Parathyroid adenoma (tissue), 2 donors: ENCODE data around the gene ATXN1L.

Source experiments
- H2AFZ ChIP-seq: fragments of 300-600 bp; sonication (generic); one replicate; pipeline ENCODE4 v1.7.0; 2017; ENCODE audit warnings: antibody characterized with exemption, mild to moderate bottlenecking
- H3K27ac ChIP-seq: fragments of 300-600 bp; sonication (generic); one replicate; pipeline ENCODE4 v1.7.0; 2017
- H3K27me3 ChIP-seq: fragments of 300-600 bp; sonication (generic); one replicate; pipeline ENCODE4 v1.7.0; 2017; ENCODE audit warnings: low read length; ENCODE audit not compliant: control insufficient read depth, insufficient read depth
- H3K36me3 ChIP-seq: fragments of 300-600 bp; sonication (generic); one replicate; pipeline ENCODE4 v1.7.0; 2017; ENCODE audit warnings: low read length; ENCODE audit not compliant: control insufficient read depth, insufficient read depth
- H3K4me1 ChIP-seq: fragments of 300-600 bp; sonication (generic); one replicate; pipeline ENCODE4 v1.7.0; 2017; ENCODE audit warnings: control low read depth
- H3K4me2 ChIP-seq: fragments of 300-600 bp; sonication (generic); one replicate; pipeline ENCODE4 v1.7.0; 2017; ENCODE audit warnings: low read length
- H3K4me3 ChIP-seq: fragments of 300-600 bp; sonication (generic); one replicate; pipeline ENCODE4 v1.7.0; 2017; ENCODE audit warnings: low read depth, low read length
- H3K79me2 ChIP-seq: fragments of 300-600 bp; sonication (generic); one replicate; pipeline ENCODE4 v1.7.0; 2017; ENCODE audit warnings: control low read depth
- H3K9ac ChIP-seq: fragments of 300-600 bp; sonication (generic); one replicate; pipeline ENCODE4 v1.7.0; 2017; ENCODE audit warnings: mild to moderate bottlenecking
- H3K9me3 ChIP-seq: fragments of 300-600 bp; sonication (generic); one replicate; pipeline ENCODE4 v1.7.0; 2017; ENCODE audit warnings: low read length; ENCODE audit not compliant: control insufficient read depth
- TF ChIP-seq, protein P1 (sequence below): fragments of 300-600 bp; sonication (generic); IDR thresholded peaks from one replicate; pipeline ENCODE4 v1.7.0; 2017; ENCODE audit warnings: antibody characterized with exemption, mild to moderate bottlenecking
- donor health status: primary hyperparathyroidism.

Gene ATXN1L, protein sequence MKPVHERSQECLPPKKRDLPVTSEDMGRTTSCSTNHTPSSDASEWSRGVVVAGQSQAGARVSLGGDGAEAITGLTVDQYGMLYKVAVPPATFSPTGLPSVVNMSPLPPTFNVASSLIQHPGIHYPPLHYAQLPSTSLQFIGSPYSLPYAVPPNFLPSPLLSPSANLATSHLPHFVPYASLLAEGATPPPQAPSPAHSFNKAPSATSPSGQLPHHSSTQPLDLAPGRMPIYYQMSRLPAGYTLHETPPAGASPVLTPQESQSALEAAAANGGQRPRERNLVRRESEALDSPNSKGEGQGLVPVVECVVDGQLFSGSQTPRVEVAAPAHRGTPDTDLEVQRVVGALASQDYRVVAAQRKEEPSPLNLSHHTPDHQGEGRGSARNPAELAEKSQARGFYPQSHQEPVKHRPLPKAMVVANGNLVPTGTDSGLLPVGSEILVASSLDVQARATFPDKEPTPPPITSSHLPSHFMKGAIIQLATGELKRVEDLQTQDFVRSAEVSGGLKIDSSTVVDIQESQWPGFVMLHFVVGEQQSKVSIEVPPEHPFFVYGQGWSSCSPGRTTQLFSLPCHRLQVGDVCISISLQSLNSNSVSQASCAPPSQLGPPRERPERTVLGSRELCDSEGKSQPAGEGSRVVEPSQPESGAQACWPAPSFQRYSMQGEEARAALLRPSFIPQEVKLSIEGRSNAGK

DNA sequence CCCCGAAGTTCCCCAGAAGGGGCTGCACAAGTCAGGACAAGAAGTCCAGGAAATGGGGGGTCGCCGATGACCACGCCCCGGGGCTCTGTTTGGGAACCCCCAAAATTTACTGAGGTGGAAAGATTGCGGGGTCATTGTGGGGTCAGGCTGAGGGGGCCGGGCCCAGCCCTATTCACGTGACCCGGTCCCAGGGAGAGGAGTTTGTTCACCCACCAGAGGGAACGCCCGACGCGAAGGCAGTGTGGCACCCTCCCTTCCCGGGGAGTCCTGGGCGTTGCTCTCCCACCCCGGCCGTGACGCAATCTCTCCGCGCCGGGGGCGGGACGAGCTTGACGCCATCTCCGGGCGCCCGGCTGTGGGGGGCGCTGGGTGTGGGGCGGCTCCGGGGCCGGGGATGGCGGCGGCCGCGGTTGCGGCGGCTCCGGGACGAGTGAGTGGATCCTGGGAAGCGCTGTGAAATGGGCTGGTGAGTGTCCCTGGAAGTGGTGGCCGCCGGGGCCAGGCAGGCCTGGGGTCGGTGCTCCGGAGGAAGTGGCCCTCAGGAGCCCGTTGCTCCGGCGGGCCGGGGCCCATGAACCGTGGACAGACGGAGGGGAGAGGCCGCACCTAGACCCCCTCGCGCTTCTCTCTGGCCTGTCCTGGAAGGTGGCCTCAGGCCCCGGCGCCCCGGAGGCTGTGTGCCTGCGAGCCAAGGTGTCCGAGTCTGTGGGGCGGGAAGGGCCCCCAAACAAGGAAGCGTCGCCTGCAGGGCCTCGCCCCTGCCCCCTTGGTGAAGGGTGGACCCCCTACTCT lies at the start of gene ATXN1L:
TSS of gene ATXN1L (plus strand) at position 338 of the 792 bp plus-strand sequence. CDS start 3,765 bp downstream, outside the sequence.
- Histone ChIP-seq H3K27ac (peak within 1 kb of the TSS; percentile 84), H3K79me2 (peaks cover 22% of the 10 kb centered on the region), H3K4me3 (peak within 1 kb of the TSS; percentile 90), H3K9ac (peak within 1 kb of the TSS; percentile 80), H3K4me2 (peak within 1 kb of the TSS; percentile 69), H3K36me3 (no peaks in the 10 kb centered on the region), H3K27me3 (no peaks in the 10 kb centered on the region), H2AFZ (peak within 1 kb of the TSS; percentile 98), H3K9me3 (no peaks in the 10 kb centered on the region), H3K4me1 (peaks cover 5% of the 10 kb centered on the region)
- TF ChIP-seq, protein P1, sequence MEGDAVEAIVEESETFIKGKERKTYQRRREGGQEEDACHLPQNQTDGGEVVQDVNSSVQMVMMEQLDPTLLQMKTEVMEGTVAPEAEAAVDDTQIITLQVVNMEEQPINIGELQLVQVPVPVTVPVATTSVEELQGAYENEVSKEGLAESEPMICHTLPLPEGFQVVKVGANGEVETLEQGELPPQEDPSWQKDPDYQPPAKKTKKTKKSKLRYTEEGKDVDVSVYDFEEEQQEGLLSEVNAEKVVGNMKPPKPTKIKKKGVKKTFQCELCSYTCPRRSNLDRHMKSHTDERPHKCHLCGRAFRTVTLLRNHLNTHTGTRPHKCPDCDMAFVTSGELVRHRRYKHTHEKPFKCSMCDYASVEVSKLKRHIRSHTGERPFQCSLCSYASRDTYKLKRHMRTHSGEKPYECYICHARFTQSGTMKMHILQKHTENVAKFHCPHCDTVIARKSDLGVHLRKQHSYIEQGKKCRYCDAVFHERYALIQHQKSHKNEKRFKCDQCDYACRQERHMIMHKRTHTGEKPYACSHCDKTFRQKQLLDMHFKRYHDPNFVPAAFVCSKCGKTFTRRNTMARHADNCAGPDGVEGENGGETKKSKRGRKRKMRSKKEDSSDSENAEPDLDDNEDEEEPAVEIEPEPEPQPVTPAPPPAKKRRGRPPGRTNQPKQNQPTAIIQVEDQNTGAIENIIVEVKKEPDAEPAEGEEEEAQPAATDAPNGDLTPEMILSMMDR = no peak

DNA sequence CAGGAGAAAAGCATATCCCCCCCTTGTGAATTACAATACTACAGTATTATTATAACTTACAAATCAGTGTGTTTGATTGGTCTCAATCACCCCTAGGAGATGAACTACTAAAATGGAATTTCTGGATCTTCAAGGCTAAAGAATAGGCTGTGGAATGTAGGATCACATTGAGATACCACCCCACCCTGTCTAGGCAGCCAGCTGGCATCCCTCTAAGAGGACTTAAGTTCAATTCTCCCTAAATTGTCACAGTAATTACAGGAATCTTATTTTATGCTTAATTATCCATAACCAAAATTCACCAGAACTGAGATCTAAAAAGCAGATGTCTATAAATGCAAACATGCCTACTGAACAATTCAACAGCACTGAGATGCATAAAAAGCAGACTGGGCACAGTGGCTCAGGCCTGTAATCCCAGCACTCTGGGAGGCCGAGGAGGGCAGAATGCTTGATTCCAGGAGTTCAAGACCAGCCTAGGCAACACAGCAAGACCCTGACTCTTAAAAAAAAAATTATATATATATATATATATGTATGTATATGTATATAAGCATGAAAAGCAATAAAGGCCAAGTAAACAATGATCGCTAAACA lies 49.2 kb upstream of the ATXN1L start:
- Histone ChIP-seq H3K9ac (no peak overlapping the region), H3K27me3 (no peaks in the 10 kb centered on the region), H3K4me1 (peaks cover 8% of the 10 kb centered on the region), H2AFZ (no peak overlapping the region), H3K27ac (no peak overlapping the region), H3K4me2 (no peak overlapping the region), H3K36me3 (no peaks in the 10 kb centered on the region), H3K79me2 (peaks cover 73% of the 10 kb centered on the region), H3K9me3 (no peaks in the 10 kb centered on the region), H3K4me3 (no peak overlapping the region)
- TF ChIP-seq, protein P1 = no peak

DNA sequence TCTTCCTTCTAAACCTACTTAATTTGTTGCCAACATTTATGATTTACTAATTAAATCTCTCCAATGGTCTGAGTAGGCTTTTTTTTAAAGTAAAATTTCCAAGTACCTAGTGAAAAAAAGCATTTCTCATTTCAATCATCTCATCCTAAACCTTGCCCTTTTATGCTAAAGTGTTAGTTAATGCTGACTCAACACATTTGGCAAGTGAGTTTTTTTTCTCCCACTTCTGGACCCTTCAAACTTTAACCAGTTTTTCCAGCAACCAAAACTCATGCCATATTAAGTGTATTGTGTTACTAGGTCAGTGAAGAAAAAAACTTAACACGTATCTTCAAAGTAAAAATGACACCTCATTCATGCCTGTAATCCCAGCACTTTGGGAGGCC lies 42.5 kb upstream of the ATXN1L start:
- TF ChIP-seq, protein P1 = no peak
- H3K36me3 ChIP-seq = no peaks in the 10 kb centered on the region
- H3K79me2 ChIP-seq = peaks cover 63% of the 10 kb centered on the region
- no peak overlapping the region for H3K4me2 ChIP-seq
- no peaks in the 10 kb centered on the region for H3K27me3 ChIP-seq
- H3K4me1 ChIP-seq = peaks cover 8% of the 10 kb centered on the region
- no peak overlapping the region for H3K4me3 ChIP-seq
- no peak overlapping the region for H3K9ac ChIP-seq
- no peak overlapping the region for H3K27ac ChIP-seq
- no peak overlapping the region for H2AFZ ChIP-seq
- no peaks in the 10 kb centered on the region for H3K9me3 ChIP-seq

DNA sequence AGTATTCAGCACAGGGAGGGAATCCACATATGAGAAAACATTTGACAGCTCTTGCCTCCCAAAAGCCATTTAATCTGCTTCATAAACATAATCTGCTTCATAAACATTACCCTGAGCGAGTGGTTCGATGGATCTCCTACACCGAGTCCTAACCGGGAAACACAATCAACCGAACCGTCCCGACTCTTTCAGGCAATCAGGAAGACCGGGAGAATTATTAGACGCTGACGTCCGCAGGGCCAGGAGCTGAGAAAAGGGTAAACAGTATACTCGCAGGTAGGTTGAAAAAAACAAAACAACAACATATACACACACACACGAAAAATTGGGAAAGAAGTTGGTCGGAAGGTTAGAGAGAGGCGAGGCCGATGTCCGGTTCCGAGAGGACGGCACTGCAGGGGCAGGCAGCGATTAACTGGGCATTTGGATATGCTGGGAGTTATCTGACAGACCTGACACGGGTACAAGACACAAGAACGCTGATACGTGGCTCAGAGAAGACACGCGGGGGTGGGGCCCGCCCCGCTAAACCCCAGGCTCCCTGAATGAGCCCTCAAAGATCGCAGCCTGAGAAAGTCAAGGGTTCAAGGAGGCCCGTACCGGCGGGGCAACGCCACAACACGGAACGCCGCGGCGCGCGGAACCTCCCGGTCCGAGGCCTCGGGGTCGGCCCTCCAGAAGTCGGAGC lies 37.7 kb upstream of the ATXN1L start:
- no peaks in the 10 kb centered on the region for H3K36me3 ChIP-seq
- no peaks in the 10 kb centered on the region for H3K9me3 ChIP-seq
- H3K79me2 ChIP-seq = peaks cover 32% of the 10 kb centered on the region
- peak overlapping the region; percentile 88 for H3K9ac ChIP-seq
- peak overlapping the region; percentile 94 for H3K4me2 ChIP-seq
- H3K4me1 ChIP-seq = peaks cover 8% of the 10 kb centered on the region
- no peaks in the 10 kb centered on the region for H3K27me3 ChIP-seq
- H3K4me3 ChIP-seq = peak overlapping the region; percentile 90
- peak overlapping the region; percentile 100 for H2AFZ ChIP-seq
- H3K27ac ChIP-seq = peak overlapping the region; percentile 100
- TF ChIP-seq, protein P1 = no peak
